Measurements from ENCODE around the gene ETV3. TPM values are rescaled to one million over a fixed set of nuclear protein-coding genes. Genes with fewer than 3 reads are reported as not detected.

ETV3 gene
- 21.9 TPM for total RNA-seq

DNA sequence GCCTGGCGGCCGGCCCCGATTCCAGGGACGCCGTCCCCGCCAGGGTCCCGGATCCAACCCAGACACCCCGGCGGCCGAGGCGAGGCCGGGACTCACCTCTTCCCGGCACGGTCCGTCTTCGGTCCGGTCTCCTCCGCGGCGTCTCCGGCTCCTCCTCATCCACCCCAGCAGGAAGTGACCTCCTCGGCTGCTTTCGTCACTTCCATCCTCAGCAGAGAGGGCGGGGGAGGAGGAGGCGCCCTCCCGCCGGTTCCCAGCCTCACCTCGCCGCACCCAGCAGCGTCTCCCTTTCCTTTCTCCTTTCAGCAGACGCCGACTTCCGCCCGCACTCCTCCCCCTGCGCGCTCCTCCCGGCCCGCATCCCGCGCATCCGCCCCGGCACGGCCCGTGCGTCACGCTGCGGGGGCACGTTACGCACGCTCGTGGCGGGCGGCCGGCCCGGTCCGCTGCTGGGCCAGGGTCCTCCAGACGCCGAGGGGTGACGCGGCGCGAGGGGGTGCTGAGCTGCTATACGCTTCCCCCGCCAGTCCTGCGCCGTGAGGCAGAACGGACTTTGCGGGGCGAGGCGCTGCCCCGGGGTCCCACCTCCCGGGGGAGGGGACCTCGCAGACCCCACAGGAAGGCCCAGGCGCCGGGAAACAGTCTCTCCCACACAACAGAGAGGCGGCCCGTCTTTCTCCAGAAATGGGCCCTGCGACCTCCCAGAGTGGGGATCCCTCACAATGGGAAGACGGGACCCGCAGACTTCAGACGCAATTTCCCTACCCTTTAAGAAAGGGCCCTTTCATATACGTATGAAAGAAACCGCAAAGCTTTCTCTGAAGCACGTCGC is at the start of gene ETV3:
TSS of gene ETV3 (minus strand) at position 176 of the 832 bp plus-strand sequence. CDS start 2,043 bp downstream, outside the sequence.

DNA sequence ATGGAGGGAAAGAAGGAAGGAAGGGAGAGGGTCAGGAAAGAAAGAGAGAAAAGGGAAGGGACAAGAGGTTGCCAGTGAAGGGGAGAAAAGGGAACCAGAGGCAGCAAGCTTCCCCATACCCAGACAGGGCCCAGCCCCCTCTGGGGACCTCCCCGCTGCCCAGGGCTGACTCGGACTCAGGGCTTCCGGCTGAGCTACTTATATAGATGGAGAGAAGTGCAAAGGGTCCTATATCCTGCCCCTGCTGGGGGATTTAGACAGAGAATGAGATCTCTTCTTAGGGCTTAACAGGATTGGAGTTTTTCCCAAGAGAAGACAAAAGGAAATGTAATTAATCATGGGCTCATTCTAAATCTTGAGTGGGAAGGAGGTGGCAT is 38.6 kb downstream of the ETV3 start, which contains the start of gene ETV3L:
TSS of gene ETV3L (minus strand) at position 176 of the 377 bp plus-strand sequence. CDS start 285 bp downstream, outside the sequence.

Other genes starting within 250 kb of the ETV3 start
- 0.94 TPM for gene PEAR1, start 244.7 kb downstream of the ETV3 start, total RNA-seq
- gene LRRC71, start 217.8 kb downstream of the ETV3 start, total RNA-seq = not detected
- 85.1 TPM for gene ARHGEF11, start 92.7 kb downstream of the ETV3 start, total RNA-seq
- gene ETV3L, start 38.6 kb downstream of the ETV3 start, total RNA-seq = not detected

Data from parietal lobe (tissue), 1 donor.